Astrocyte of the cerebellum (primary cell): ENCODE measurements around the gene TMEM163.

Experiments used
- DNase-seq: peaks from one replicate; pipeline ENCODE4 v3.0.0-alpha.2; 2011; ENCODE audit warnings: low read depth
- H3K4me3 ChIP-seq: 2 replicates; pipeline ENCODE4 v1.5.1; 2011; ENCODE audit warnings: mild to moderate bottlenecking, low read depth, low read length, moderate library complexity
- in situ Hi-C: cut with HindIII; loops from 2 replicates; pipeline ENCODE4 v1.10.0; 2017; ENCODE audit warnings: low sequenced_read_pairs
- TF ChIP-seq, protein P1 (sequence below): IDR thresholded peaks from 2 replicates; pipeline ENCODE4 v1.5.1; 2012; ENCODE audit warnings: low read length, low read depth, moderate library complexity, mild to moderate bottlenecking; ENCODE audit errors: missing control alignments

Gene TMEM163

DNA sequence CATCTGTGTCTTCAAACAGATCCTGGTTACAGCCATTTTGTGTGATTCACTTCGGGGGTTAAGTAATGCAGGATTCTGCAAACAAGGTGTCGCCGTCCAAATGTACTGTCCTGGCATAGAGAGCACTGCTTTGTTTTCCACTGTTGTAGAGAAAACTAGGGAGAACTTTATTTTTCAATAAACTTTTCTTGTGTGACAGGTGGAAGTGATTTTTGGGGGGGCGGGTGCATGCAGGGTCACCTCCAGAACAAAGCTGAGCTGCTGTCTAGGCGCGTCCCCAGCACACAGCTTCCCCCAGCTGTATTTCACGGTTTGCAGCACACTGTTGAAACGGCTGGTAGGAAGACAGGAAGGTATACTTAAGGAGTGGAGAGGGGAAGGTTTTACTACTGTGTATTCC is 264.4 kb downstream of the TMEM163 start:
- no peak for DNase-seq
- in situ Hi-C loops, result loop anchor here (25.0 kb wide), 1 partner anchor 458 kb away; the partner anchor contains the start of gene CCNT2
- H3K4me3 ChIP-seq, result no peak overlapping the region
- TF ChIP-seq, protein P1, sequence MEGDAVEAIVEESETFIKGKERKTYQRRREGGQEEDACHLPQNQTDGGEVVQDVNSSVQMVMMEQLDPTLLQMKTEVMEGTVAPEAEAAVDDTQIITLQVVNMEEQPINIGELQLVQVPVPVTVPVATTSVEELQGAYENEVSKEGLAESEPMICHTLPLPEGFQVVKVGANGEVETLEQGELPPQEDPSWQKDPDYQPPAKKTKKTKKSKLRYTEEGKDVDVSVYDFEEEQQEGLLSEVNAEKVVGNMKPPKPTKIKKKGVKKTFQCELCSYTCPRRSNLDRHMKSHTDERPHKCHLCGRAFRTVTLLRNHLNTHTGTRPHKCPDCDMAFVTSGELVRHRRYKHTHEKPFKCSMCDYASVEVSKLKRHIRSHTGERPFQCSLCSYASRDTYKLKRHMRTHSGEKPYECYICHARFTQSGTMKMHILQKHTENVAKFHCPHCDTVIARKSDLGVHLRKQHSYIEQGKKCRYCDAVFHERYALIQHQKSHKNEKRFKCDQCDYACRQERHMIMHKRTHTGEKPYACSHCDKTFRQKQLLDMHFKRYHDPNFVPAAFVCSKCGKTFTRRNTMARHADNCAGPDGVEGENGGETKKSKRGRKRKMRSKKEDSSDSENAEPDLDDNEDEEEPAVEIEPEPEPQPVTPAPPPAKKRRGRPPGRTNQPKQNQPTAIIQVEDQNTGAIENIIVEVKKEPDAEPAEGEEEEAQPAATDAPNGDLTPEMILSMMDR, result no peak

DNA sequence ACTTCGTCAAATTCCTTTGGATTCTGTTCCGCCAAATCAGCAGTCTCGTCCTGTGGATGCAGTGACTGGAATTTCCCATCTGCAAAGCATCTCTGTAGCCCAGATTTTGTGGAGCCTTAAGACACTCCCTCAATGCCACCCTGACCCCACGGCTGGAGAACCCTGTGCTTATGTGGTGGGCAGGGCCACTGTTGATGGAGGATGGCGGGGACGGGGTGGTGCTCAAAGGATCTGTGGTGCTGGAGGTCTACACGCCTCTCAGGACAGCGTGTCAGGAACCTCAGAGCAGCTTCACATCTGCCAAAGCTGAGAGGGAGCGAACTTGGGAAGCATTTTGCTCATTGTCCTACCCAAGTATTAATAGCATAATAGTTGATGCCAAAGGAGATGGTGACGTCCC is 264.8 kb downstream of the TMEM163 start:
- no peak for DNase-seq
- no peak overlapping the region for H3K4me3 ChIP-seq
- TF ChIP-seq, protein P1, result no peak
- in situ Hi-C loops, result loop anchor here (25.0 kb wide), 1 partner anchor 458 kb away; the partner anchor contains the start of gene CCNT2

DNA sequence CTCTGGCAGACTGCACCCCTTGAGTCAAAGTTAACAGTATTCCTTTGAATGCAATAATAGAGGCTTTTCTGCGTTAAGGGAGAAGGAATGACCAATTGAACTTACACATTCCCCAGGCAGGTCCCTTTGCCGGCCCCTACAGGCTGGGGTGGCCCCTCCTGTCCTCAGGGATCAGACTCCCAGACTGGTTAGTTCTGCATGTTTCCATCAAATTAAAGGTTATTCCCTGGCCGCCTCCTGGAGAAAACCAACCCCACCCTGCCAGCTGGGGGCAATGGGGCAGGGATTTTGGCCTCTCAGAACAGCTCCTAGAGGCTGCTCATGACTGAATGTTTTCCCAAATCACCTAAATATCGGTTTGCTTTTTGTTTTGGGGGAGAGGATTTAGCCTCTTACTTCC is 265.3 kb downstream of the TMEM163 start:
- DNase-seq, result no peak
- TF ChIP-seq, protein P1, result no peak
- H3K4me3 ChIP-seq, result no peak overlapping the region
- in situ Hi-C loops, result loop anchor here (25.0 kb wide), 1 partner anchor 459 kb away; the partner anchor contains the start of gene CCNT2

DNA sequence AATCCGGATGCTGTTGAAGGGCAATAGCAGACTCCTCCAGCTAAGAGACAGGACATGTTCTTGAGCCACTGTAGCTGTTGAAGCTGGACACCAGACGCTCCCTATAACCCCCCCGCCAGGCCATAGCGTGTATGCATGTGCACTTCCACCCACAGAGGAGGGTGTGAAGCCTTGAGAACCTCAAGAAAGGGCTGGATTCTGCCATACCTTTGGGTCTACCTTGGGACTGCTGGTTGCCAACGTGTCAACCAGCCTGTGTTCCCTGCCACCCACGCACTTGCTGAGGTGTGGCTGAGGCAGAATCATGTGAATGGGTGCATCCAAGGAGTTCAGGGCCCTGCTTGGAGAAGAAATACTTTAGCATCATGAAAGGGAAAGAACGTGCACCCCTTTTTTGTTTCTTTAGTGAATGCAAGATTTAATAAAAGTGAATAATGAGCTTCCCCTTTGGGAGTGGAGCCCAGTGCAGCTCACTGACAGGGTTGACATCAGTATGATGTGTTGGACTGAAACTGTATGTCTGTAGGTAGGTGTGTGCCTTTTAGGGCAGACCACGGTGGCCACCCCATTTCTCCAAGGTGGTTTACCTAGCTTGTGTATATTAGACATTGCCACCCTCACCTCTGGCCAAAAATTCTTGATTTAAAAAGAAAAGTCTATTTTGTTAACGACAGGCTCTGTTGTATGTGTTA is 266.6 kb downstream of the TMEM163 start:
- DNase-seq, result no peak
- H3K4me3 ChIP-seq, result no peak overlapping the region
- in situ Hi-C loops, result loop anchor here (25.0 kb wide), 1 partner anchor 460 kb away; the partner anchor contains the start of gene CCNT2
- TF ChIP-seq, protein P1, result no peak

DNA sequence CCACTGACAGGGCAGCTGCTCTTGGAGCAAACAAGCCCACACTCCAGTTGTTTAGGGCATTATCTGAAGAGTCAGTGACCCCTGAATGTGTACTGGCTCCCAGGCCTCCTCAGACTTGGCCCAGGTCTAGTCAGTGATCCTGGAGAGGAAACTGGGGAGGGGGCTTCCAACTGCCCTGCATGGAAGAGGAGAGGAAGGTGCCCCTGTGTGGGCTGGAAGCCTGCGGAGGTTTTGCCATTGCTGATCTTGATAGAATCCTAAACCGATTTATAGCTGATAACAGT is 267.5 kb downstream of the TMEM163 start:
- TF ChIP-seq, protein P1, result no peak
- in situ Hi-C loops, result loop anchor here (25.0 kb wide), 1 partner anchor 461 kb away; the partner anchor contains the start of gene CCNT2
- H3K4me3 ChIP-seq, result no peak overlapping the region
- DNase-seq, result no peak

DNA sequence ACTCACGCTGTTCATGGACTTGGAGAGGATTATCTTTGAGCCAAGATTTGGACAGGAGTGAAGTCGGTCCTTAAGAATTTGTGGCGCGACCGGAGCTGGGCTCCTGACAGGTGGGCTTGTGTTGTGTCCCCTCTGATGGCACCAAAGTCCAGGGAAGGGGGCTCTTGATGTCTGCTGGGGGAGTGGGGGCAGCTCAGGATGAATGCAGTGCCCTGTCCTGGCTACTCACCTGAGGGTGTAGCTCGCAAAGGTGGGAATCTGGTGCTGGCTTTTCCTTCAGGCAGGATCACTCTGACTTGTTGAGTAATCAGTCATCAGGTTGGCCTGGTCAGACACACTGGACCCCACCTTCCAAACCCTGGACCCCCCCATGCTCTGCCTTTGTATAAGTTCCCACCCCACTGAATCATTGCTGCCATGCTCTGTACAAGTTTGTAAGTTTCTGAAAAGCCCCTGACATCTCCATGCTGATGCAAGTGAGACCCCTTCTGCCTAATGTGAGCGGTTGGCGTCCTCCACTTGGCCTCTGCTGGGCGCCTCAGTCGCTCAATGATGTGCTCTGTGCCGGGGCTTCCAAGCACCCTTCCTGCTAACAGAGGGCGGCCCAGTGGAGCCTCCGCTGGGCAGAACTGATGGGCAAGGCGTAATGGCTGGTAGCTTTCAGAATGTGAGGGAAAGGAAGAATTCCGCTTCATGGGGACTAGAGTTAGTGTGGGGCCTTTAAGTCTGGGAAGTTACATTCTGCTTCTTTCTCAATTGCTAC is 268.9 kb downstream of the TMEM163 start:
- in situ Hi-C loops, result loop anchor here (25.0 kb wide), 1 partner anchor 462 kb away; the partner anchor contains the start of gene CCNT2
- H3K4me3 ChIP-seq, result no peak overlapping the region
- no peak for DNase-seq
- TF ChIP-seq, protein P1, result no peak
